PFSK-1 (cell line): ENCODE measurements around the gene AZGP1.

ENCODE experiments used
- FOXP2 ChIP-seq: optimal IDR thresholded peaks from 2 replicates; pipeline ENCODE3; 2011; ENCODE audit warnings: borderline replicate concordance, control low read depth, inconsistent platforms; ENCODE audit not compliant: insufficient read depth; ENCODE audit errors: extremely low read length, extremely low read depth
- POLR2AphosphoS5 ChIP-seq: IDR thresholded peaks from 2 replicates; pipeline ENCODE4 v1.6.1; 2012; ENCODE audit warnings: low read depth, mild to moderate bottlenecking, control low read depth, low read length, moderate library complexity
- REST ChIP-seq, 2 experiments: IDR thresholded peaks; 2 replicates each; pipeline versions ENCODE4 v1.6.1 to v1.8.0; 2011 to 2012; ENCODE audit warnings: low read depth in 2 of 2, low read length in 2 of 2, control low read depth in 1 of 2, inconsistent platforms in 1 of 2, mild to moderate bottlenecking in 1 of 2, moderate library complexity in 1 of 2; ENCODE audit not compliant: insufficient read depth in 1 of 2
- SIN3A ChIP-seq: IDR thresholded peaks from 2 replicates; pipeline ENCODE4 v1.6.1; 2012; ENCODE audit warnings: mild to moderate bottlenecking, low read length, moderate library complexity, borderline replicate concordance; ENCODE audit not compliant: insufficient read depth
- TAF1 ChIP-seq: IDR thresholded peaks from 2 replicates; pipeline ENCODE4 v1.6.1; 2012; ENCODE audit warnings: low read length, control low read depth, borderline replicate concordance; ENCODE audit not compliant: insufficient read depth

Gene AZGP1

GRCh38 chr7:99958564-99959227 is 17.1 kb downstream of the AZGP1 start:
- TF ChIP-seq TAF1 = no peak
- no peak for TF ChIP-seq REST (IDR thresholded peaks at IDR 0.05; ENCODE audit: insufficient read depth in 1 of 2, low read depth in 2 of 2, low read length in 2 of 2)
- no peak for TF ChIP-seq POLR2AphosphoS5
- no peak for TF ChIP-seq FOXP2
- TF ChIP-seq SIN3A = no peak

GRCh38 chr7:99955247-99955646 is 20.6 kb downstream of the AZGP1 start:
- TF ChIP-seq REST (IDR thresholded peaks at IDR 0.05; ENCODE audit: insufficient read depth in 1 of 2, low read depth in 2 of 2, low read length in 2 of 2) = no peak
- TF ChIP-seq SIN3A = no peak
- TF ChIP-seq TAF1 = no peak
- no peak for TF ChIP-seq FOXP2
- no peak for TF ChIP-seq POLR2AphosphoS5

- TF ChIP-seq POLR2AphosphoS5 = no peak
- no peak for TF ChIP-seq FOXP2
- TF ChIP-seq SIN3A = no peak
- TF ChIP-seq TAF1 = no peak
- no peak for TF ChIP-seq REST (IDR thresholded peaks at IDR 0.05; ENCODE audit: insufficient read depth in 1 of 2, low read depth in 2 of 2, low read length in 2 of 2)
Observed at GRCh38 chr7:99953649-99954048, 22.2 kb downstream of the AZGP1 start.

GRCh38 chr7:99949645-99950228 is 26.1 kb downstream of the AZGP1 start:
- no peak for TF ChIP-seq SIN3A
- TF ChIP-seq TAF1 = no peak
- no peak for TF ChIP-seq POLR2AphosphoS5
- no peak for TF ChIP-seq FOXP2
- no peak for TF ChIP-seq REST (IDR thresholded peaks at IDR 0.05; ENCODE audit: insufficient read depth in 1 of 2, low read depth in 2 of 2, low read length in 2 of 2)
